Astrocyte (in vitro differentiated cells and primary cell): ENCODE data around the gene COL16A1.

Source experiments
- EZH2 ChIP-seq: IDR thresholded peaks from 2 replicates; pipeline ENCODE4 v1.6.1; 2012; ENCODE audit warnings: mild to moderate bottlenecking, low read length, inconsistent platforms; ENCODE audit not compliant: insufficient read depth
- TF ChIP-seq, protein P1 (sequence below): IDR thresholded peaks from 2 replicates; pipeline ENCODE4 v1.5.1; 2011; ENCODE audit warnings: low read depth, mild to moderate bottlenecking, inconsistent platforms, low read length, moderate library complexity; ENCODE audit not compliant: insufficient read depth

- no peak for TF ChIP-seq EZH2
- TF ChIP-seq, protein P1, sequence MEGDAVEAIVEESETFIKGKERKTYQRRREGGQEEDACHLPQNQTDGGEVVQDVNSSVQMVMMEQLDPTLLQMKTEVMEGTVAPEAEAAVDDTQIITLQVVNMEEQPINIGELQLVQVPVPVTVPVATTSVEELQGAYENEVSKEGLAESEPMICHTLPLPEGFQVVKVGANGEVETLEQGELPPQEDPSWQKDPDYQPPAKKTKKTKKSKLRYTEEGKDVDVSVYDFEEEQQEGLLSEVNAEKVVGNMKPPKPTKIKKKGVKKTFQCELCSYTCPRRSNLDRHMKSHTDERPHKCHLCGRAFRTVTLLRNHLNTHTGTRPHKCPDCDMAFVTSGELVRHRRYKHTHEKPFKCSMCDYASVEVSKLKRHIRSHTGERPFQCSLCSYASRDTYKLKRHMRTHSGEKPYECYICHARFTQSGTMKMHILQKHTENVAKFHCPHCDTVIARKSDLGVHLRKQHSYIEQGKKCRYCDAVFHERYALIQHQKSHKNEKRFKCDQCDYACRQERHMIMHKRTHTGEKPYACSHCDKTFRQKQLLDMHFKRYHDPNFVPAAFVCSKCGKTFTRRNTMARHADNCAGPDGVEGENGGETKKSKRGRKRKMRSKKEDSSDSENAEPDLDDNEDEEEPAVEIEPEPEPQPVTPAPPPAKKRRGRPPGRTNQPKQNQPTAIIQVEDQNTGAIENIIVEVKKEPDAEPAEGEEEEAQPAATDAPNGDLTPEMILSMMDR = no peak
Observed at GRCh38 chr1:31655756-31656155, 48.1 kb downstream of the COL16A1 start.
